DOHH2 (cell line): ENCODE results near the gene ZFR.

ENCODE experiments used
- CTCF ChIP-seq: fragments of 200-600 bp; sonication (generic); IDR thresholded peaks from one replicate; pipeline ENCODE4 v1.5.1; 2014; ENCODE audit warnings: antibody characterized with exemption, mild to moderate bottlenecking, low read depth, low read length; ENCODE audit not compliant: poor library complexity, severe bottlenecking
- EZH2phosphoT487 ChIP-seq: fragments of 200-600 bp; sonication (generic); IDR thresholded peaks from 2 replicates; pipeline ENCODE4 v1.6.1; 2017; ENCODE audit warnings: borderline replicate concordance, mild to moderate bottlenecking, antibody characterized with exemption, low read length, moderate library complexity, mixed read lengths

GRCh38 chr5:32428426-32428825, 16.1 kb downstream of the ZFR start:
- TF ChIP-seq CTCF (no peak), EZH2phosphoT487 (no peak)
